GM12892 (cell line): ENCODE data around the gene DNAAF5.

ENCODE experiments used
- POLR2A ChIP-seq: IDR thresholded peaks from 2 replicates; pipeline ENCODE4 v1.6.1; 2011; ENCODE audit warnings: low read depth, low read length, control low read depth
- POLR2AphosphoS5 ChIP-seq: IDR thresholded peaks from 2 replicates; pipeline ENCODE4 v1.6.1; 2011; ENCODE audit warnings: low read depth, low read length, control low read depth

GRCh38 chr7:739983-740942 is 13.8 kb downstream of the DNAAF5 start:
- TF ChIP-seq POLR2AphosphoS5 = no peak
- TF ChIP-seq POLR2A = 0 out of 2 replicates have a peak, but pooled peaks have one; percentile 21
